VCaP (cell line): ENCODE measurements around the gene MAGI1.

Experiments
- H3K27ac ChIP-seq: fragments of 450-650 bp; 2 replicates; pipeline ENCODE4 v1.5.1; 2017
- CTCF ChIP-seq: fragments of 450-650 bp; conservative IDR thresholded peaks from 2 replicates; pipeline ENCODE4 v1.5.1; 2017; ENCODE audit warnings: mild to moderate bottlenecking, moderate library complexity

Gene MAGI1

DNA sequence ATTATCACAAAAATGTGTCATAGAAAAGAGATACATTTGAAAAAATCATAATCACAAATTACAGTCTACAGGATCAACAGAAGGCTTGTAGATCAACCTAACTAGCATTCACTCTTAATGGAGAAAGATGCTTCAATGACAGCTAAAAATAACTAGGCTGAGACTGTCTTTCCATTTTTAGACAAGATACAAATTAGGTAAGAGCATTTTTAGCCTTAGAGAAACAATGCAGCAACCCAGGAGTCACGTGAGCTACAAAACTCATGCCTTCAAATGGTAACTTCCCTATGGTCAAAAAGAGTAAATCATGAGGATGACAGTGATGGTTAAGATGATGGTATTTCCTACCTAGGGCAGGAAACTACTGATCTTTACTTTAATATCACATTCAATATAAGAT, 415.4 kb downstream of the MAGI1 start:
- no peak overlapping the region for H3K27ac ChIP-seq
- TF ChIP-seq CTCF: no peak

DNA sequence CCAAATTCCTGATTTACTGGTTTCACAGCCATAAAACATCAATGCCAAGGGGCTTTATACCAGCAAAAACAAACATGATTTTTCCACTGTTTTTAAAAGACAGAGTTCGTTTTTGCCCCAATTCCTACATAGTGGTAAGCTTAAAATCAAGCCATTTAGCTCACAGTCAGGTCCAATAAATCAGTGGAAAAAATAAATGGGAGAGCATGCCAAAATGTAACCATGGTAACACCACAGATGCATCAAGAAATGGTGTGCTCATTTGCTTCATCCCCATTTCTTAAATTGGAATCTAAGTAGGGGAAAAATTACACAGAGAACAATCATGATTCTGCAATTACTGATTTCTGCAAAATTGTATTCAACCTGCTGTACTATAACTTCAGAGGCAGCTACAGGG, 418.8 kb downstream of the MAGI1 start:
- H3K27ac ChIP-seq: no peak overlapping the region; the same call in 1 of the 2 replicates
- TF ChIP-seq CTCF: no peak

GRCh38 chr3:65619451-65619881, 419.3 kb downstream of the MAGI1 start:
- TF ChIP-seq CTCF: no peak
- H3K27ac ChIP-seq: no peak overlapping the region

DNA sequence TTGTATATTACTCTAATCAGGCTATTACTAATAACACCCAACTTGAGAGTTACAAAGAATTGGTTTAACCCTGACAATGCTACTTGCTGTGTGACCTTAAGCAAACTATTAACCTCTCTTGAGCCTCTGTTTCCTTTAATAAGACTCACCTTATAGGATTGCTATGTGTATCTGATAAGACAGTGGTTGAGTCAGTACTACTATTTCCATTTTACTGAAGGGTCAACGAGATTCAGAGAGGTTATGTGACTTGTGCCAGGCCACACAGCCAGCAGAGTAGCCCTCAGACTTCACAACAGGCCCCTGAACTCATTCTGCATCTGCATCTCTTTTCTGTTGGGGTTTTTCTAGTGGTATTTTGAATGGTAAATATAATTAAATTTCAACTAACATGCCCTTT, 420.1 kb downstream of the MAGI1 start:
- no peak for TF ChIP-seq CTCF
- H3K27ac ChIP-seq: no peak overlapping the region

DNA sequence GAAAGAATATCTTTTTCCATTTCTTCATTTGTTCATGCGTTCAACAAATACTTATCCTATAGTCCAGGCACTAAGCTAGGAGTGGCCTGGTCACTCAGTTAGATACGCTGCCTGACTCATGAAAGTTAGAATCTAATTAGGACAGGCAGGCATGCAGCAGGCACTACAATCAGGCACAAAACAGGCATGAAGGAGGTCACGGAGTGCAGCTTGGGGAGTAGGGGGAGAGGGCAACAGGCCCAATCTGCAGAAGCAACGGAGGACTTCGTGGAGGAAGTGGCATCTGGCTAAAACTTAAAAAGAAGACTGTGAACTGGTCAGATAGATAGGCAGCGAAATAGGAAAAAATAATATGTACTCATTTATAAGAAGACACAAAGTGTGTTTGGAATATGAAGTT, 420.9 kb downstream of the MAGI1 start:
- TF ChIP-seq CTCF: no peak
- no peak overlapping the region for H3K27ac ChIP-seq

DNA sequence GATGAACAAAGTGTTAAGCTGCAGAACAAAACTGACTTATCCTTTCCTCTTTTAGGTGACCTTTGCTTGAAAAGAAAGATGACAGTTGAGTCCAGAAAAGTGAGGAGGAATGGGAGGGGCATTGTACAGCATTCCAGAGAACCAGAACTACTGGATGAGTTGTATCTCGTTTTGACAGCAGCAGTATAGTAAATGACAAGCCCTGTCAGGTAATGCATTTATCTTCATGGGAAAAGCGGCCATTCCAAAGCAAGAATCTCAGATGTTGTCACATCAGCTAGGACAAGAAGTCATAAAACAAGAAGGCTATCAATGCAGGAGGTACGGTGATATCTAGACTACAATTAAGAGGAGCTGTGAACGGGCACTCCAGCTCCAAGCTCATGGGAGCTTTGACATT, 421.5 kb downstream of the MAGI1 start:
- H3K27ac ChIP-seq: no peak overlapping the region
- no peak for TF ChIP-seq CTCF

- no peak overlapping the region for H3K27ac ChIP-seq
- TF ChIP-seq CTCF: no peak
Observed at GRCh38 chr3:65616563-65616962, 422.2 kb downstream of the MAGI1 start.

DNA sequence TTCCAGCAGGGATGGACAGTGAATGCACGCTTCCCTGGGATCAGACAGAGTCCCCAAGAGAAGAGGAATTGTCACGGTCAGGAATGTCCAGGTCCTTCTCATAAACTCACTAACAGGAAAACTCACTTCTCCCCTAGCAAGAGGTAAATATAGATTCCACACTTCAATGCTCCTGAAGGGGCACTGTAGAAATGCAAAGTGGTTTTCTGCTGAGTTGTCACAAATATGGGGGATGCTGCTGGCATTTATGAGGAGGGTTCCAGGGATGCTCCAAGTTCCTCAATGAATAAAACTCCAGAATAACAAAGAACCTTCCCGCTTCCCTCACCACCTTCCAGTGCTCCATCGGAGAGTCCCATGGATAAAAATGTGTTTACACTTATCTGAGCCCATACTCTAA, 423.4 kb downstream of the MAGI1 start:
- H3K27ac ChIP-seq: no peak overlapping the region
- TF ChIP-seq CTCF: no peak
